HG02610 (cell line): Measurements from ENCODE around the gene PHF19.

Experiments
- ATAC-seq: cut with Tn5 transposase; IDR thresholded peaks from one replicate; pipeline ENCODE4 v1.9.1; 2021; ENCODE audit warnings: mild to moderate bottlenecking, moderate library complexity; ENCODE audit not compliant: unreplicated experiment

Gene PHF19

GRCh38 chr9:120892748-120893610 is 16.0 kb upstream of the PHF19 start:
- peak; percentile 61 for ATAC-seq

- peak; percentile 27 for ATAC-seq
These were observed 15.1 kb upstream of the PHF19 start for GRCh38 chr9:120891884-120892747.

- ATAC-seq = no peak
These were observed 14.4 kb upstream of the PHF19 start for GRCh38 chr9:120891245-120891883.

DNA sequence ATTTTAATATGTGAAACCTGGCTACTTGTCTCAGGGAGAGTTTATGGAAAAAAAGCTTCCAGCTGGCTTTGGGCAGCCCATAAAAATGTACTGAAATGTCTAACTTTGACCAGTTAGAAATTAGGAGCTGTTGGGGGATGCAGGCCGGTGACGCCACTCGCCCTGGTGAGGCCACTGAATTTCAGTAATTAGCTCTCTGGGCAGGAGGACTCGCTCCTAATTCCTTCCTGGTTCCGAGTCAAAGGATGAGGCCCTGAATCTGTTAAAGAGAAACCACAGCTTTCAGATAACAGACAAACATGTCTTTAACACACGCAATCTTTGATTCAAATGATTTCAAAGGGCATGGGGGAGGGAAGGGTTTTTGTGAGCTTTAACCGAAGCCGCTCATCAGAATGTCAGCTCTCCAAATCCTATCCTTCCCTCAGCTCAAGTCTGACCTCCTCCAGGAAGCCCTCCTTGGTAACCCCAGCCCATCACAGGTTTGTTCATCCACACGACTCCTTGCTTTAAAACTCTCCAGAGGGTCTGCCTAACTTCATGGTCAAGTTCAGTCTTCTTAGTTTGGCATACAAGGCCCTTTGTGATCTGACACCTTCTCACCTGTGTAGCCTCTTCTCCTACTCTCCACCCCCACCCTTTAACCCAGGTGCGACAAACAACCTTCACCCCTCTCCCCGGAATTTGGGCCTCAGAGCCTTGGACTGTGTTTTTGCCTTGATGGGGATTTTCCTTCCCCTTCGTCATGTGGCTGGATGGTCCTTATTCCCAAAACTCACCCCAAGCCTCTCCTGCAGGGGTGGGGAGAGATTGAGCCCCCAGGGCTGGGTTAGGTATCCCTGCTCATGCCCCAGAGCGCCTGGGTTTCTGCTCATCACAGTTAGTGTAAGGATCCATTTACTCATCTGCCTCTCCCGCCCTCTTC is 13.6 kb upstream of the PHF19 start:
- no peak for ATAC-seq

- ATAC-seq = no peak
These were observed 12.8 kb upstream of the PHF19 start for GRCh38 chr9:120889606-120890271.

GRCh38 chr9:120888626-120889025 is 11.6 kb upstream of the PHF19 start:
- ATAC-seq = no peak

DNA sequence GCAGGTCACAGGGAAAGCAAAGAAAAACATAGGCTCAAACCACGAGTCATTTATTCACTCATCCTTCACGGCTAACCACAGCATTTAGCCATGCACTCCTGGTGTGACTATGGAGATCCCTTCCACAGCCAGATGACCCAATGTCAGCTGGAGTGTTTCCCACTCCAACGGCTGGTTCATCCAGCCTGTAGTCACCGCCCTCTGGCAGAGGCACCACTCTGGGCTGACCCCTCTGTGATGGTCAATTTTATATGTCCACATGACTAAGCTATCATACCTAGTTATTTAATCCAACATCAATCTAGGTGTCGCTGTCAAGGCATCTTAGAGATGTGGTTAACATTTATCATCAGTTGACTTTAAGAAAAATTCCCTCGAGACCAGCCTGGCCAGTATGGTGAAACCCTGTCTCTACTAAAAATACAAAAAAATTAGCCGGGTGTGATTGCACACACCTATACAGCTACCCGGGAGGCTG is 9.5 kb upstream of the PHF19 start:
- peak; percentile 53 for ATAC-seq

GRCh38 chr9:120885958-120886357 is 9.0 kb upstream of the PHF19 start:
- ATAC-seq = no peak

- no peak for ATAC-seq
These were observed 8.5 kb upstream of the PHF19 start for GRCh38 chr9:120885457-120885856.

- ATAC-seq = no peak
These were observed 6.6 kb upstream of the PHF19 start for GRCh38 chr9:120883608-120883996.

- no peak for ATAC-seq
These were observed 6.1 kb upstream of the PHF19 start for GRCh38 chr9:120882935-120883607.

DNA sequence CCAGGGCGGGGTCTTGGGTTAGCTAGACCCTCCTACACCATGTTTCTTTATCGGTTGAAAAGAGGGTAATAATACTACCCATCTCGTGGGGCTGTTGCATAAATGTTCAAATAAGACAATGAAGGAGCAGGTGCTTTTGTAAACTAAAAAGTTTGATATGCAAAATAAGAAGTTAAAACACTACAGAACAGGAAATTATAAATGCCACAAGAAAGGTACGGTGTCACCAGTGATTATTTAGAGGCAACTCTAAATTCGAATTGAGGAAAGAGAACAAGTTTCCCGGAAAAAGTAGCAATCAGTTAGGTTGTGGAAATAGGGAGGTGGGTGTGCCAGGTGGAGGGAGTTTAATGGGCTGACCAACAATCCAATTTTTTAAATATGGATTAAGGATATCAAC is 2.5 kb upstream of the PHF19 start:
- no peak for ATAC-seq

GRCh38 chr9:120878188-120879130 is 1.5 kb upstream of the PHF19 start:
- no peak for ATAC-seq

GRCh38 chr9:120877276-120878034 is 467 bp upstream of the PHF19 start:
- peak; percentile 46 for ATAC-seq

GRCh38 chr9:120875954-120876841 is 790 bp downstream of the PHF19 start:
- ATAC-seq = peak; percentile 59

DNA sequence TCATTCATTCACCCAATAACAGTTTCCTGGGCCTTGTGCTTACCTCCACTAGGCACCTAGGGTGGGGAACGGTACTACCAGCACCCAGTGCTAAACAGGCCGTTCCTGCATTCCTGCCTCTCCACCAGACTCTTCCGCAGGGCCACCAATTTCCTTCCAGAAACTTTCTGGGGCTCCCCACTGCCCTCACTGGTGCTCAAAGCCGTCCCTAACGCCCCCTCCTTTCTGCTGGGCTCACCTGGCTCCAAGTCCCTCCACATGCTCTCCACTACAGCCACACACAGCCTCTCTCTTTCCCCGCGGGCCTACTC is 1.4 kb downstream of the PHF19 start:
- no peak for ATAC-seq

DNA sequence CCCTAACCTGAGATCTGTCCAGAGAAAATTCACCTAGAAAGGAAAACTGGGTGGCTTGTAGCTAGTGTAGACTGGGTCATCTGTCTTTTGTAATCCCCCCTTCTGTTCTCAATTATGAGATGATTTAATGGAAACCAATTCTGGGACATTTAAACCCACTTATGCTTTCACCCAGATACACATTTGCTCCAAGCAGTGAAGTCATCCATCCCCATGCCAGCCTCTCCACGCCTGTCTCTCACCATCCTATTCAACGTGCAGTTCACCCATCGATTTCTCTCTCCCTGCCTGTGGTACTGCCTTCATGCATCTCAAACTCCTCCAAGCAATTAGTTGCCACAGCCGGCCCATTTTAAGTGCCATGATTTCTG is 1.8 kb downstream of the PHF19 start:
- no peak for ATAC-seq
